ENCODE measurements around the gene CGAS.
A peak's percentile ranks its signal among the peaks of the same experiment; 100 is the strongest.
"Not testable (repeated sequence)": the region's sequence is repeated elsewhere in the genome, so short reads cannot be mapped to it uniquely, and the experiment has no call there.

Gene CGAS

GRCh38 chr6:73452107-73452461, at the start of gene CGAS:
Gene CGAS (minus strand): TSS chr6:73452297. CDS start chr6:73452181, 116 bp downstream.
- peak; percentile 69 for DNase-seq (ENCODE audit: low spot score)

GRCh38 chr6:73497915-73498314, 45.8 kb upstream of the CGAS start:
- no peak for DNase-seq (ENCODE audit: low spot score)

DNA sequence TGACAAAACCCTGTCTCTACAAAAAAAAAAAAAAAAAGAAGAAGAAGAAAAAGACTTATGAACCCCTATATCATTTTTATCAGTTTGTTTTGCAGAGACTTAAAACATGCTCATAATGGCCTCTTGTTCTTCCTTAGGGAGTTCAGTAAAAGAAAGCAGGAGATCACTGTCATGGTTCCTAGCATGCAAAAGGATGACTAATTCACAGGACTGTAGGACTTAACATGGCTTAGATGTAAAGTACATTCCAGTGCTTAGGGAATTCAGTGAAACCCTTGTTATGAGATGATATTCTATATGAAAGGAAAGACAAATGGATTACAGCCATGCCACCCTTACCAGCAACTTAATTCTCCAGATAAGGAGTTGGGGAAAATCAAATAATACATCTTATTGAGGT, 39.3 kb upstream of the CGAS start:
- no peak for DNase-seq (ENCODE audit: low spot score)

DNA sequence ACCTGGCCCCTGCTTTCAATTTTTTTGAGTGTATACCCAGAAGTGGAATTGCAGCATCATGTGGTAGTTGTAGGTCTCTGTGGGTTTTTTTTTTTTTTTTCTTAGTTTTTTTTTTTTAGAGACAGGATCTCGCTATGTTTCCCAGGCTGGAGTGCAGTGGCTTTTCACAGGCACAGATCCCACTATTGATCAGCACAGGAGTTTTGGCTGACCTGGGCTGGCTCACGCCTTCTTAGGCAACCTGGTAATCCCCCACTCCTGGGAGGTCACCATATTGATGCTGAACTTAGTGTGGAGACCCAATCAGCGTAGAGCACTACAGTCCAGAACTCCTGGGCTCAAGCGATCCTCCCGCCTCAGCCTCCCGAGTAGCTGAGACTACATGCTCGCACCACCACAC, 35.4 kb upstream of the CGAS start:
- no peak for DNase-seq (ENCODE audit: low spot score)

GRCh38 chr6:73484438-73484837, 32.3 kb upstream of the CGAS start:
- DNase-seq (ENCODE audit: low spot score): no peak

DNA sequence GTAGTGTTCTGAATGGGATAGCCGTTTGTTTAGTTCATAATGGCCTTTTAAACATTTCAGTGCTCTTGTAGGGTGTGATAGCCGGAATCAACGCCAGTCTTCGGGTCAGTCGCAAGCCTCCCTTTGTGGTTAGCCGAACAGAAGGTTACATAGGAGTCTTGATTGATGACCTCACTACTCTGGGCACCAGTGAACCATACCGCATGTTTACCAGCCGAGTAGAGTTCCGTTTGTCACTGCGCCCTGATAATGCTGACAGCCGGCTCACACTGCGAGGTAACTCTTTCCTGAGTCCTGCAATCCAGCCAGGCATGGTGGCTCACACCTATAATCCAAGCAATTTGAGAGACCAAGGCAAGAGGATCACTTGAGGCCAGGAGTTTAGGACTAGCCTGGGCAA, 29.9 kb upstream of the CGAS start:
- no peak for DNase-seq (ENCODE audit: low spot score)

DNA sequence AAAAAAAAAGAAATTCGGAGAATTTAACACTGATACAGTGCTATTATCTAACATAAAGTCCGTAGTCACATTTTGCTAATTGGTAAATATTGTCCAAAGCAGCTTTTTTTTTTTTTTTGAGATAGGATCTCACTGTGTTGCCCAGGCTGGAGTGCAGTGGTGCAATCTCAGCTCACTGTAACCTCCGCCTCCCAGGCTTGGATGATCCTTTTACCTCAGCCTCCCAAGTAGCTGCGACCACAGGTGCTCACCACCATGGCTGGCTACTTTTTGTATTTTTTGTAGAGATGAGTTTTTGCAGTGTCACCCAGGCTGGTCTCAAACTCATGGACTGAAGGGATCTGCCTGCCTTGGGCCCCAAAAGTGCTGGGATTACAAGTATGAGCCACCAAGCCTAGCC, 25.3 kb upstream of the CGAS start:
- DNase-seq (ENCODE audit: low spot score): no peak

DNA sequence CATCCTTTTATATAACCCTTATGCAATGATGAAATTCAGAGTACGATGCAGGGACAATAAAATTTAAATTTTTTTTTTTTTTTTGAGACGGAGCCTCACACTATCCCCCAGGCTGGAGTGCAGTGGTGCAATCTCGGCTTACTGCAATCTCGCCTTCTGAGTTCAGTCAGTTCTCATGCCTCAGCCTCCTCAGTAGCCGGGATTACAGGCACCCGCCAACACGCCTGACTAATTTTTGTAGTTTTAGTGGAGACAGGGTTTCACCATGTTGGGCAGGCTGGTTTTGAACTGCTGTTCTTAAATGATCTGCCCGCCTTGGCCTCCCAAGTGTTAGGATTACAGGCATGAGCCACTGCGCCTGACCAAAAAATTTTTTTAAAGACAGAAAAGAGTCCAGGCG, 24.6 kb upstream of the CGAS start:
- DNase-seq (ENCODE audit: low spot score): no peak

- DNase-seq (ENCODE audit: low spot score): no peak
These were observed 19.7 kb upstream of the CGAS start for GRCh38 chr6:73471686-73472290.

GRCh38 chr6:73461537-73462350, 9.6 kb upstream of the CGAS start, which contains the start of gene MTO1:
Gene MTO1 (plus strand): TSS chr6:73461737. CDS start chr6:73461855, 118 bp downstream.
- peak; percentile 96 for DNase-seq (ENCODE audit: low spot score)

DNA sequence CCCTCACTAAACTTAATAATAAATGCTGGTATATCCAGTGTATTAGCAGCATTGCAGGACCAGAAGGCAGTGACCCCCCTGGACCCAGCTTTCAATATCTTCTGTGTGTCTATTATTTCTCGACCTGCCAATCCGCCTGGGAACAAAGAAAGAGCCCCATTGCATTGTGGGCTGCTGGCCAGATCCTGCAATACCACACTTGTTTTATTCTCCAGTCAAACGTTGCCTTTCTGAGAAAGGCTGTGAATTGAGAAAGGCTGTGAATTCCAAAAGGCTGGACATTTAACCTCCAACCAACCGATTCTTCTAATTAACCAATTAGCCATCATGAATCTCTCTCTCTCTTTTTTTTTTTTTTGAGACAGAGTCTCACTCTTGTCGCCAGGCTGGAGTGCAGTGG, 8.0 kb upstream of the CGAS start:
- DNase-seq (ENCODE audit: low spot score): peak; percentile 43

DNA sequence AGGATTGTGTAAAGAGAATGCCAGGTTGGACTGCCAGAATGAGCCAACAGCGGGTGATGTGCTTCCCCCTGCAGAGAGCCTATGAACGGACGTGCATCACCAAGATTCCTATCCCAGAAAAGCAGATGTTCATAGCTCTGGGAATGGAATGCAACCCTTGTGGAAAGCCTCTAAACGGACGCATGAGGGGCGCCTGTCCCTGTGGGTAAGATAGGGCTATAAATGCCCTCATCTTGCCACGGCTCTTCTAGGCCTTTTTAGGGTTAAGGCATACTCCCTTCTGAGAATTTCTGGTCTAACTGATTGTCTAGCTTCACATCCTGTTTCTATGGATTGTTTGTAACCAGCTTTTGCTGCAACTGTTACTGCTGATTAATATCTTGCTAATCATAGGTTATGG, 7.4 kb upstream of the CGAS start:
- not testable (repeated sequence) for DNase-seq (ENCODE audit: low spot score)

DNA sequence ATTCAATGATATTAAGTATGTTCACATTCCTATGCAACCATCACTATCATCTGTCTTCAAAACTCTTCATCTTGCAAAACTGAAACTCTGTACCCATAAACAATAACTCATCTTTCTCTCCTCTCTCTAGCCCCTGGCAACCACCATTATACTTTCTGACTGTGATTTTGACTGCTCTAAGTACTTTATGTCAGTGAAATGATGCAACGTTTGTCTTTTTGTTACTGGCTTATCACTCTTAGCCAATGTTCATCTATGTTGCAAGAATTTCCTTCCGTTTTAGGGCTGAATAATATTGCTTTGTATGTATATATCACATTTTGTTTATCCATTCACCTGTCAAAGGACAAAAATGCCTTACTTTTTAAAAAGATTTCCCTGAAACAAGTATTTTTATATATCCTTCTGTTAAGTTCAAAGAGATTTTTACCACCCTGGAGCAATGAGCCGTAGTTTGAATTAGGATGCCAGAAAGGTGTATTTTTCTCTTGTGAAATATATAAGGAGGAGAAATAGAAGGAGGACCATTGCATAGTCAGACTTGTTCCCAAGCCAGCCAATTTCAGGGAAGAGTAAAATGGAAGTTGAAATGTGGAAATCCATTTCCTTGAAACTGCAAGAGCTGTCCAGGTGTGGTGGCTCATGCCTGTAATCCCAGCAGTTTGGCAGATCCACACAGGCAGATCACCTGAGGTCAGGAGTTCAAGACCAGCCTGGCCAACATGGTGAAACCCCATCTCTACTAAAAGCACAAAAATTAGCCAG, 4.0 kb upstream of the CGAS start:
- DNase-seq (ENCODE audit: low spot score): no peak

GRCh38 chr6:73451223-73452106, 632 bp downstream of the CGAS start:
- peak; percentile 35 for DNase-seq (ENCODE audit: low spot score)

DNA sequence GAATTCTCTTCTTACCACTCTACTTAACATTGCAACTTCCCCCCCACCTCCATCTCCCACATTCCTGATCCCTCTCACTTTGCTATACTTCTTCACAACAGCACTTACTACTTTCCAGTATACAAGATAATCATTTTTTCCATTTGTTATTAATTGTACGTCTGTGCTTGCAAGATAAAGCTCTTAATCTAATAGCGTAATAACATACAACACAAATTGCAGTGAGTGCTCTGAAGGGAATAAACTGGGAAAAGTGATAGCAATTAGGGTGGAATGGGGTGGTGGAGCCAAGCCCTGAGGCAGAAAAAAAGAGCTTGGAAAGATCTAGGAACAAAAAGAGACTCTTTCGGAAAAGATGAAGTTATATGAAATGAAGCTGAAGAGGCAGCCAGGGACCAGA, 8.5 kb downstream of the CGAS start:
- no peak for DNase-seq (ENCODE audit: low spot score)

DNA sequence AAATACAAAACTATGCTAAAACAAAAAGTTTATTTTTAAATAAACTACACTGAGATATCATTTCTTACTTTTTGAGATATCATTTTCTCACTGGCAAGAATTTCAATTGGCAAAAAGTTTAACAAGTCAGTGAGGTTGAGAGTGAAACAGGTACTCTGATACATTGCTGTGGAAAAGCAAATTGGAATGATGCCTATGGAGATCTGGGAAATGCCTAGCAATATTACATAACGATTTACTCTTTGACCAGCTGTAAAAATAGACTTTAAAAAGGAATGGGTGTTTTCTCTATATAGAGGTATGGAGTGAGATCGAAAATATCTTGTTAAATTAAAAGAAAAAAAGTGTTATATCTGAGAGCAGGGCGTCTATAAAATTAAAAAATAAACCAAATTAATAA, 16.9 kb downstream of the CGAS start:
- DNase-seq (ENCODE audit: low spot score): no peak

GRCh38 chr6:73421534-73421933, 30.6 kb downstream of the CGAS start:
- no peak for DNase-seq (ENCODE audit: low spot score)

DNA sequence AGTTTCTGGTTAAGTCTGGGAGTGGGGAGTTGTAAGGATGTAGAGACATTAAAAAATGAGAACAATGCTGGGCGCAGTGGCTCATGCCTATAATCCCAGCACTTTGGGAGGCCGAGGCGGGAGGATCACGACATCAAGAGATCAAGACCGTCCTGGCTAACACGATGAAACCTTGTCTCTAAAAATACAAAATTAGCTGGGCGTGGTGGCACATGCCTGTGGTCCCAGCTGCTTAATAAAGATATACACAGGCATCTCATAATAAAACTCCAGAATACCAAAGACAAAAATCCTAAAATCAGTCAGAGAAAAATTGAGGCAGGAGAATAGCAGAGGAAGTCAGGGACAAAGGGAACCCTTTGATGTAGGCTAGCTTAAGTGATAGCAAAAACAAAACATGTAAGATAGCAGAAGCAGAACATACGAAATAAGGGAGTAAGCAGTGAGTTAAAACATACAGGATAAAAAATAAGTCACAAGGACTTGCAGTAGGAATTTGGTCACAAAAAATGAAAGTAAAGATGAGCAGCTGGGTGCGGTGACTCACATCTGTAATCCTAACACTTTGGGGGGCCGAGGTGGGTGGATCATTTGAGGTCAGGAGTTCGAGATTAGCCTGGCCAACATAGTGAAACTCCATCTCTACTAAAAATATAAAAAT, 33.9 kb downstream of the CGAS start:
- DNase-seq (ENCODE audit: low spot score): no peak

DNA sequence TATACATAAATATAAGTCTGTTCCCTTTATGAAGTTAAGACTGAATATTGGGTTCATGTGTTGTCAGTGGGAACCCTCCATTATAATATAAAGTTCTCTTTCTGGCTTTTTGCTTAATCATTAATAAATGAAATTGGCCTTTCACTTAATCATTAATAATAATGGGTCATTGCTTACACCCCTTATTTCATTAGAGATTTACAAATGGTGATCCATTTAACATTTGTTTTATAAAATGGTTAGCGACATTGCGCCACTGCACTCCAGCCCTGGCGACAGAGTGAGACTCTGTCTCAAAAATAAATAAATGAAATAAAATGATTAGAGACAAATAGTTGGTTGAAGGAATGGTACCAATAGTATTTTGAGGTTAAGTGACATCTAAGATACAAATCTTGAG, 39.0 kb downstream of the CGAS start:
- no peak for DNase-seq (ENCODE audit: low spot score)

- DNase-seq (ENCODE audit: low spot score): no peak
These were observed 42.7 kb downstream of the CGAS start for GRCh38 chr6:73409395-73409794.

DNA sequence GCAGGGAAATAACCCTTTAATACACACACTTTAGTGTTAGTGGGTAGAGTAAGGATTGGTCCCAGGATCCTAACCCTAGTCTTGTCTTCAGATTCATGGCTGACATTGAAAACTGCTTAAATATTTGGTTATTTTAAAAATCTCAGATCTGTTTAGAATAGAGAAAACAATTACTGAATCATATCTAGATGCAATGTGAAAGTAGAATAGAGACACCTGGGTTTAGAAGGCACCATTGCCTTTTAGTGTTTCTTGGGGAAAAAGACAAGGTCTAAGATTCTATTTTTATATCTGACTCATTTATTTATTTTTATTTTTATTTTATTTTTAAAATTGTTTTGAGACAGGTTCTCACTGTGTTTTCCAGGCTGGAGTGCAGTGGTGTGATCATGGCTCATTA, 51.4 kb downstream of the CGAS start:
- no peak for DNase-seq (ENCODE audit: low spot score)

Data from Ammon's horn (tissue), 1 donor.